Right lobe of liver (tissue), 6 donors: Measurements from ENCODE around the gene CPTP. TPM values are rescaled to one million over a fixed set of nuclear protein-coding genes. Genes with fewer than 3 reads are reported as not detected.
A peak's percentile ranks its signal among the peaks of the same experiment; 100 is the strongest.

ENCODE experiments used
- ATAC-seq, 4 donors: fragments of 200-7000 bp; cut with Tn5 transposase; one replicate each; pipeline ENCODE4 v1.9.1; 2020; ENCODE audit warnings: mild to moderate bottlenecking in 4 of 4, moderate library complexity in 4 of 4
- DNase-seq, 3 donors: peaks; one replicate each; pipeline ENCODE4 v3.0.0-alpha.2; 2020
- H3K27ac ChIP-seq, 3 donors: fragments of 200-600 bp; one replicate each; pipeline ENCODE4 v1.8.0; 2022
- H3K27me3 ChIP-seq, 2 donors: fragments of 200-600 bp; one replicate each; pipeline ENCODE4 v1.8.0; 2022
- H3K36me3 ChIP-seq, 4 donors: fragments of 200-600 bp; sonication (generic) in 1 of 4; one replicate each; pipeline versions ENCODE4 v1.5.1 to v1.8.0; 2017 to 2022; ENCODE audit warnings: control low read depth in 1 of 4
- H3K4me1 ChIP-seq, 4 donors: fragments of 200-600 bp; sonication (generic) in 1 of 4; one replicate each; pipeline versions ENCODE4 v1.5.1 to v1.8.0; 2017 to 2022; ENCODE audit warnings: control low read depth in 1 of 4
- H3K4me3 ChIP-seq, 3 donors: fragments of 200-600 bp; one replicate each; pipeline ENCODE4 v1.8.0; 2022
- H3K9me3 ChIP-seq, 4 donors: fragments of 200-600 bp; sonication (generic) in 1 of 4; one replicate each; pipeline versions ENCODE4 v1.5.1 to v1.8.0; 2017 to 2022; ENCODE audit warnings: control low read depth in 1 of 4
- POLR2A ChIP-seq: fragments of 450-650 bp; IDR thresholded peaks from one replicate; pipeline ENCODE4 v1.6.1; 2017; ENCODE audit warnings: antibody characterized with exemption, mild to moderate bottlenecking
- WGBS: methylation state at CpG from one replicate; pipeline ENCODE4 v1.1.6; 2018; ENCODE audit warnings: low coverage, low lambda C conversion rate; ENCODE audit not compliant: insufficient coverage; ENCODE audit errors: missing lambda C conversion rate; 5-methylcytosine and 5-hydroxymethylcytosine counted together
- intact Hi-C, 2 donors: fragments of 100-400 bp; cut with DNase I; formaldehyde crosslinking; loops; one replicate each; pipeline versions ENCODE4 v1.11.2 to v1.14.1; 2022
- total RNA-seq, 6 experiments: library from RNA; depleted of rRNA in 2 of 6; stranded (reverse); fragments of >200 nt in 2 of 6; fragmentation: NEBNext Ultra II Directional in 3 of 6; extraction: Animal tissue kit (Norgen Biotek cat#: 25700) in 3 of 6; gene quantifications; one replicate each; pipeline versions ENCODE4 v1.1.0 to v1.2.4, GENCODE V29; 2016 to 2023
- TF ChIP-seq, protein P1 (sequence below), 4 donors: fragments of 200-600 bp in 3 of 4; fragments of 450-650 bp in 1 of 4; IDR thresholded peaks; one replicate each; pipeline versions ENCODE4 v1.5.1 to v1.8.0; 2016 to 2022; ENCODE audit warnings: antibody characterized with exemption in 4 of 4, mild to moderate bottlenecking in 2 of 4
- donor health status: DM: no; HTN: yes; CAD: no.
- donor health status: DM: no; HTN: no; CAD: no.
- donor health status: DM: no; HTN: no; CAD: no.
- donor health status: DM: no; HTN: yes; CAD: no.
- donor health status: DM: no; HTN: yes; CAD: no.

CPTP gene
- total RNA-seq, 6 experiments from 2014 or later = 26.9 to 57.7 (median 33.1) TPM

DNA sequence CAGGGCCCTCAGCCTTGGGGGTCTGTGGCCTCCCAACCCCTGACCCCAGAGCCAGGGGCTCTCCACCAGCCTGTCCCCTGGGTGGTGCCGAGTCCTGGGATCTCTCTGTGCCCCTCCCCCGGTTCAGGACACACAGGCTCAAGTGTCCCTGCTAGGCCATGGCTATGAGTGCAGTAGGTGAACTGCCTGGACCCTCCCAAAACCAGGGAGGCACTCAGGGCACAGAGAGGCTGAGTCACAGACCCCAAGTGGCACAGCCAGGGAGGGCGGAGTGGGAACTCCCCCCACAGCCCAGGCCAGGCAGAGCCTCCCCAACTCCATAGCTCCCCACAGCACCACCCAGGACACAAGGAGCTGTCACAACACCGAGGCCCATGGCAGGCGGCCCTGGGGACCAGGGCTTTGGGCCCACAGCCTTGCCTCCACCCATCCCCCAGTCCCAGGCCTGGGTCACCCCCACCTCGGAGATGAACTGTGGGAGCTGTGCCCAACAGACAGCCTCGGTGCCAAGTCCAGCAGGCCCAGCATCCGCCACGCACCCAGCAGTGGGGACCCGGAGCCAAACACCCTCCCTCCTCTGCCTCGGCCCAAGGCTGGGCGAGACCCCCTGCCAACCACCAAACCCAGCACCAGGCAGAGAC, 21.4 kb downstream of the CPTP start:
- H3K36me3 ChIP-seq = peaks cover 0 to 3% (median 0%) of the 10 kb centered on the region in 4 donors
- no peaks in the 10 kb centered on the region for H3K27me3 ChIP-seq
- H3K4me1 ChIP-seq = peaks cover 0 to 47% (median 25%) of the 10 kb centered on the region in 4 donors
- H3K9me3 ChIP-seq = no peaks in the 10 kb centered on the region
- no peak for TF ChIP-seq POLR2A
- TF ChIP-seq, protein P1, sequence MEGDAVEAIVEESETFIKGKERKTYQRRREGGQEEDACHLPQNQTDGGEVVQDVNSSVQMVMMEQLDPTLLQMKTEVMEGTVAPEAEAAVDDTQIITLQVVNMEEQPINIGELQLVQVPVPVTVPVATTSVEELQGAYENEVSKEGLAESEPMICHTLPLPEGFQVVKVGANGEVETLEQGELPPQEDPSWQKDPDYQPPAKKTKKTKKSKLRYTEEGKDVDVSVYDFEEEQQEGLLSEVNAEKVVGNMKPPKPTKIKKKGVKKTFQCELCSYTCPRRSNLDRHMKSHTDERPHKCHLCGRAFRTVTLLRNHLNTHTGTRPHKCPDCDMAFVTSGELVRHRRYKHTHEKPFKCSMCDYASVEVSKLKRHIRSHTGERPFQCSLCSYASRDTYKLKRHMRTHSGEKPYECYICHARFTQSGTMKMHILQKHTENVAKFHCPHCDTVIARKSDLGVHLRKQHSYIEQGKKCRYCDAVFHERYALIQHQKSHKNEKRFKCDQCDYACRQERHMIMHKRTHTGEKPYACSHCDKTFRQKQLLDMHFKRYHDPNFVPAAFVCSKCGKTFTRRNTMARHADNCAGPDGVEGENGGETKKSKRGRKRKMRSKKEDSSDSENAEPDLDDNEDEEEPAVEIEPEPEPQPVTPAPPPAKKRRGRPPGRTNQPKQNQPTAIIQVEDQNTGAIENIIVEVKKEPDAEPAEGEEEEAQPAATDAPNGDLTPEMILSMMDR (IDR thresholded peaks at IDR 0.05) = no peak
- WGBS = 67% methylated on average over 1 of the region's 12 CpGs
- intact Hi-C loops = no loop called here
- ATAC-seq = no peak
- H3K4me3 ChIP-seq = no peak overlapping the region
- H3K27ac ChIP-seq = no peak overlapping the region
- no peak for DNase-seq

DNA sequence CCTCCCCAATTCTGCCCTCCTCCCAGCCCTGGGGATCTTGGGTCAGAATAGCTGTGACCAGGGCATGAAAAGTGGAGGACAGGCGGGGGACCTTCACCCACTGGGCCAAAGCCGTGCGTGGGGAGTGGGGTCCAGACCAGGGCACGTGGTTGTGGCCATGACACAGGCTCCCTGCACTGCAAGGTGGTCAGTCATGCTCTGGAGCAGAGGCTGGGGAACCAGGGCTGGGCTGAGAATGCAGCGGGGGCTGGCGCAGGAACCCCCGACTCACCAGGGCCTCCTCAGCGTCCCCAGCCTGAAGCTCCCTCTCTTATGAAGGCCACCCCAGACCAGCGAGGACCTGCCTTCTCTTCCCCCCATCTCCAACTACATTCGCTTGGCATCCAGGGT, 21.9 kb downstream of the CPTP start:
- H3K4me3 ChIP-seq = no peak overlapping the region
- no peak overlapping the region for H3K27ac ChIP-seq
- H3K4me1 ChIP-seq = peaks cover 0 to 47% (median 25%) of the 10 kb centered on the region in 4 donors
- H3K36me3 ChIP-seq = peaks cover 0 to 3% (median 0%) of the 10 kb centered on the region in 4 donors
- intact Hi-C loops = no loop called here
- no peaks in the 10 kb centered on the region for H3K9me3 ChIP-seq
- no peaks in the 10 kb centered on the region for H3K27me3 ChIP-seq
- ATAC-seq = no peak
- 85% methylated on average over 4 of the region's 10 CpGs for WGBS
- no peak for DNase-seq
- TF ChIP-seq, protein P1 (IDR thresholded peaks at IDR 0.05) = no peak
- no peak for TF ChIP-seq POLR2A

DNA sequence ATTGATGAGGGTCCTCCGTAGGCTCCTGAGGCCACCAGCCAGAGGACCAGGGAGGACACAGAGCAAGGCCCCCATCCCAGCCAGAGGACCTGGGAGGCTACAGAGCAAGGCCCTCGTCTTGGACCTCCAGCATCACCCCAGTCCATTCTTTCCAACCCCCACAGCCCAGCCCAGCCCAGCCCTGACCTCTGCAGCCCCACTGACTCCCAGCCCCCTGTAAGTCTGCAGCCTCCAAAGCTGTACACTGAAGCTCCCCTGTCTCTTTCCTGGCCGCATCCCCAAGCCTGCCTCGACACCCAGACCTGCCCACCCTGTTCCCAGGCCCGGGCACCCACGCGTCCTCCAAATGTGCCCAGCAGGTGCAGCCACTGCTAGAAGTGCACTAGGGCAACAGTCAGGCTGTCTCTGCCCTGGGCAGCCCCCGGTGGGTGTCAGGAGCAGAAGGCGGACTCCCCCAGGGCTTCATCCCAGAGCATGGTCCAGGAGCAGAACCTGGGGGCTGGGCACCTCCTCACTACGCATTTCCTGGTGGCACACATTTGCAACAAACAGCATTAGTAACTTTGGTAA, 22.5 kb downstream of the CPTP start:
- Histone ChIP-seq H3K27ac (peak overlapping the region in 1 of 3 donors; percentile 70), H3K4me3 (peak overlapping the region; percentile 64 to 86 (median 68)), H3K36me3 (no peaks in the 10 kb centered on the region), H3K9me3 (no peaks in the 10 kb centered on the region), H3K27me3 (no peaks in the 10 kb centered on the region), H3K4me1 (peaks cover 0 to 47% (median 25%) of the 10 kb centered on the region in 4 donors)
- no peak for TF ChIP-seq POLR2A
- TF ChIP-seq, protein P1 (IDR thresholded peaks at IDR 0.05) = no peak
- WGBS = no CpG with 5 or more reads among the region's 10 CpGs
- ATAC-seq = no peak
- intact Hi-C loops = no loop called here
- DNase-seq = no peak

DNA sequence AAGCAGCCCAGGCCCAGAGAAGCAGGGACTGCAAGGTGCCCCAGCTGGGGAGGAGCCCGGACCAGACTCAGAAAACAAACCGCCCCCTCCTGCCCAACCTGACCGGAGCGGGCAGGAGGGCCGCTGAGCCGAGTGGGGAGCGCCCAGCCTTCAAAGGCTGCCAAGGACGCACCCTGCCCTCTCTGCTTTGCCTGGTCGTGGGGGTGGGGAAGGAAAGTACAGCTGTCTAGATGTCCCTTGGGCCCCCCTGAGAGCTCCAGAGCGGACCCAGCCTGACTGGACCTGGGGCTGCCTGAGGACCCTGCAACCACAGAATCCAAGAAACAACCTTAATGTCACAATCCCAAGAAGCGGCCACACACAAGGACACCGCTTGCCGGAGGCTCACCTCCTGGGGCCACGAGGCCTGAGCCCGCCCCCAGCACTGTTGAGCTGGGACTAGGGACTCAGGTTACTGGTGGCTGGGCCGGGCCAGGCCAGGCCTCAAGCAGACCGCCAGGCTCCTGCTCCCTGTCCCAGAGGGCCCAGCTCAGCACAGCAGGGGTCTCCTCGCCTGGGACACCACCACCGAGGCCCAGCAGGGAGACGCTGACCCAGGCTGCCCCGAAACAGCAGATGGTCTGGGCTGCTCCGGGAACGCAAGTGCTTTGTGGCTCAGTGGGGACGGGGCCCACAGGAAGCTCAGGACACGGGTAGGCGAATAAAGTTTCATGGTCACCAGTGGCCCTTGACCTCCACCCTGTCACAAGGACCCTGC, 23.2 kb downstream of the CPTP start:
- Histone ChIP-seq H3K27me3 (no peaks in the 10 kb centered on the region), H3K36me3 (no peaks in the 10 kb centered on the region), H3K9me3 (no peaks in the 10 kb centered on the region), H3K4me3 (peak overlapping the region; percentile 64 to 86 (median 68)), H3K27ac (peak overlapping the region; percentile 6 to 70 (median 46)), H3K4me1 (peaks cover 0 to 47% (median 25%) of the 10 kb centered on the region in 4 donors)
- intact Hi-C loops = no loop called here
- peak; percentile 68 to 84 (median 82) for DNase-seq
- WGBS = 23% methylated on average over 5 of the region's 26 CpGs
- peak; percentile 51 to 59 (median 58) for ATAC-seq
- TF ChIP-seq POLR2A = no peak
- TF ChIP-seq, protein P1 (IDR thresholded peaks at IDR 0.05) = no peak
